Measurements from ENCODE around the gene ZKSCAN1. TPM values are rescaled to one million over a fixed set of nuclear protein-coding genes. Genes with fewer than 3 reads are reported as not detected.
"Not testable (repeated sequence)": the region's sequence is repeated elsewhere in the genome, so short reads cannot be mapped to it uniquely, and the experiment has no call there.

The ZKSCAN1 gene
- 61.5 to 72.1 TPM (median 62.3 TPM) in 3 replicates for total RNA-seq
- long read RNA-seq, full-length matches to known transcripts = 6 of 14 reads
- long read RNA-seq, partial matches to known transcripts = 1 of 14 reads
- long read RNA-seq, other reads (novel, unspliced or antisense) = 7 of 14 reads

- H3K36me3 Mint-ChIP-seq (ENCODE audit: low read depth) = no peaks in the 10 kb centered on the region
- peak within 1 kb of the TSS; percentile 91 for H3K4me3 Mint-ChIP-seq (ENCODE audit: unreplicated experiment)
- no peak for DNase-seq (ENCODE audit: low spot score)
- peaks cover 6% of the 10 kb centered on the region for H3K27me3 Mint-ChIP-seq (ENCODE audit: low read depth)
- peaks cover 31% of the 10 kb centered on the region for H3K4me1 Mint-ChIP-seq (ENCODE audit: low read depth)
- no peak for TF ChIP-seq CTCF (IDR thresholded peaks at IDR 0.05)
- H3K9me3 Mint-ChIP-seq (ENCODE audit: low read depth) = no peaks in the 10 kb centered on the region
- peak within 1 kb of the TSS; percentile 84 for H3K27ac Mint-ChIP-seq (ENCODE audit: unreplicated experiment)
These were observed at the start of gene ZKSCAN1 for GRCh38 chr7:100015232-100016214. Gene ZKSCAN1 (plus strand): TSS chr7:100015596. CDS start chr7:100023507, 7,911 bp downstream.

GRCh38 chr7:99969298-99969697 lies 46.1 kb upstream of the ZKSCAN1 start:
- no peak overlapping the region for H3K27ac Mint-ChIP-seq (ENCODE audit: unreplicated experiment)
- peaks cover 34% of the 10 kb centered on the region for H3K27me3 Mint-ChIP-seq (ENCODE audit: low read depth)
- H3K36me3 Mint-ChIP-seq (ENCODE audit: low read depth) = no peaks in the 10 kb centered on the region

GRCh38 chr7:99969813-99970212 lies 45.6 kb upstream of the ZKSCAN1 start:
- not testable (repeated sequence) for H3K9me3 Mint-ChIP-seq (ENCODE audit: low read depth); DNase-seq (ENCODE audit: low spot score); H3K27ac Mint-ChIP-seq (ENCODE audit: unreplicated experiment); H3K36me3 Mint-ChIP-seq (ENCODE audit: low read depth); H3K4me3 Mint-ChIP-seq (ENCODE audit: unreplicated experiment); H3K4me1 Mint-ChIP-seq (ENCODE audit: low read depth)
- peaks cover 29% of the 10 kb centered on the region for H3K27me3 Mint-ChIP-seq (ENCODE audit: low read depth)

More at GRCh38 chr7:99969298-99969697, 46.1 kb upstream of the ZKSCAN1 start:
- TF ChIP-seq CTCF (IDR thresholded peaks at IDR 0.05) = no peak
- no peak for DNase-seq (ENCODE audit: low spot score)
- Mint-ChIP-seq H3K9me3 (ENCODE audit: low read depth) (peaks cover 6% of the 10 kb centered on the region), H3K4me3 (ENCODE audit: unreplicated experiment) (no peak overlapping the region), H3K4me1 (ENCODE audit: low read depth) (no peaks in the 10 kb centered on the region)

GRCh38 chr7:99971242-99971641 lies 44.2 kb upstream of the ZKSCAN1 start:
- Mint-ChIP-seq H3K4me1 (ENCODE audit: low read depth) (no peaks in the 10 kb centered on the region), H3K27ac (ENCODE audit: unreplicated experiment) (no peak overlapping the region), H3K9me3 (ENCODE audit: low read depth) (peaks cover 6% of the 10 kb centered on the region), H3K27me3 (ENCODE audit: low read depth) (peaks cover 32% of the 10 kb centered on the region), H3K4me3 (ENCODE audit: unreplicated experiment) (no peak overlapping the region), H3K36me3 (ENCODE audit: low read depth) (no peaks in the 10 kb centered on the region)
- DNase-seq (ENCODE audit: low spot score) = no peak
- no peak for TF ChIP-seq CTCF (IDR thresholded peaks at IDR 0.05)

- H3K4me3 Mint-ChIP-seq (ENCODE audit: unreplicated experiment); H3K4me1 Mint-ChIP-seq (ENCODE audit: low read depth); H3K36me3 Mint-ChIP-seq (ENCODE audit: low read depth); H3K27ac Mint-ChIP-seq (ENCODE audit: unreplicated experiment); DNase-seq (ENCODE audit: low spot score); H3K9me3 Mint-ChIP-seq (ENCODE audit: low read depth): not testable (repeated sequence)
- H3K27me3 Mint-ChIP-seq (ENCODE audit: low read depth) = peaks cover 24% of the 10 kb centered on the region
These were observed 41.6 kb upstream of the ZKSCAN1 start for GRCh38 chr7:99973817-99974216.

GRCh38 chr7:99974681-99975080 lies 40.7 kb upstream of the ZKSCAN1 start:
- no peak for TF ChIP-seq CTCF (IDR thresholded peaks at IDR 0.05)
- peaks cover 6% of the 10 kb centered on the region for H3K9me3 Mint-ChIP-seq (ENCODE audit: low read depth)
- no peaks in the 10 kb centered on the region for H3K4me1 Mint-ChIP-seq (ENCODE audit: low read depth)
- DNase-seq (ENCODE audit: low spot score) = no peak
- H3K4me3 Mint-ChIP-seq (ENCODE audit: unreplicated experiment) = no peak overlapping the region
- H3K27ac Mint-ChIP-seq (ENCODE audit: unreplicated experiment) = no peak overlapping the region
- H3K27me3 Mint-ChIP-seq (ENCODE audit: low read depth) = peaks cover 24% of the 10 kb centered on the region
- no peaks in the 10 kb centered on the region for H3K36me3 Mint-ChIP-seq (ENCODE audit: low read depth)

Measured in chondrocyte (in vitro differentiated cells).